GM19238 (cell line): ENCODE results near the gene ROBO2.

Experiments used
- DNase-seq: peaks from one replicate; pipeline ENCODE4 v3.0.0; 2011; ENCODE audit warnings: low spot score; ENCODE audit not compliant: insufficient read length

ROBO2 gene

DNA sequence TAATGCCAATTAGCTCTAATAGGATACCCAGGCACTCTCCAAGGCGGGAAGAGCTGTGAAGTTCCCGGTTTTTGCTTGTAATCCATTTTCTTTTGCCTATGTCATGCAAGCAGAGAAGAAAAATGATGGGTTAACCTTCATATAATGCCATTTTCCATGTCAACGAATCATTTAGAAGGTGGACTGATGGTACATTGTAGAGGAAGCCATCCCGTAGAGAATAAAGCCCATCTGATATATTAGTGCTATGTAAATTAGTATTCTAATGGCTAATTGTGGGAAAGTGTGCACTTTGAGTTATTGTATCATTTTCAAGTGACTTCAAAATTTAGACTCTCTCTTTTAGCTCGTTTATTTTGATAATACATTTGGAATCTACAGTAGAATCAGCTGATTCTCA is 509.1 kb downstream of the ROBO2 start:
- no peak for DNase-seq

DNA sequence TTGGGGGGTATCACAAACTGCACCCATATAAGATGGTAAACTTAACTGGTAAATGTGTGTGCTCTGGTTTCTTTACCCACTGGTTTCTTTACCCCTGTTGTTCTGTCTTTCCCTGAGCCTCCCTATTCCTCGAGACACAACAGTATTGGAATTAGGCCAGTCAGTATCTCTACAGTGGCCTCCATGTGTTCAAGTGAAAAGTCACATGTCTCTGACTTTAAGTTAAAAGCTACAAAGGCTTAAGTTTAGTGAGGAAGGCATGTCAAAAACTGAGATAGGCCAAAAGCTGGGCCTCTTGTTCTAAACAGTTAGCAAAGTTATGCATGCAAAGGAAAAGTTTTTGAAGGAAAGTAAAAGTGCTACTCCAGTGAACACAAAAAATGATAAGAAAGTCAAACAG is 513.3 kb downstream of the ROBO2 start:
- no peak for DNase-seq

DNA sequence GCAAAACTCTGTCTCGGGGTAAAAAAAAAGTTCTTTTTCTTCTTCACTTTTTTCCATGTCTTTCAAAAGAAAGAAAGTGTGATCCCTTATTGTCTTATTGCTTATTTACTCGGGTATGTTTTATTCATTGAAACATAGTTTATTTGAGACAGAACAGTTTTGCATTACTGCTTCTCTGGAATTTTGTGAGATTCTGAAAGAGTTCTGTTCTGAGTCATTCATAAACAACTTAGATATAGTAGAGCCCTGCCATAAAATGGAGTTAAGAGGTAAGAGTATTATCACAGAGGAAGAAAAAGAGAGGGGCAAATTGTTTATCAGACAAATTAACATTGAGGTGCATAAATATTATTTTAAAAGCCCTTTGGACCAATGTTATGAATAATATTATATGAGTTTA is 522.2 kb downstream of the ROBO2 start:
- DNase-seq, result no peak

DNA sequence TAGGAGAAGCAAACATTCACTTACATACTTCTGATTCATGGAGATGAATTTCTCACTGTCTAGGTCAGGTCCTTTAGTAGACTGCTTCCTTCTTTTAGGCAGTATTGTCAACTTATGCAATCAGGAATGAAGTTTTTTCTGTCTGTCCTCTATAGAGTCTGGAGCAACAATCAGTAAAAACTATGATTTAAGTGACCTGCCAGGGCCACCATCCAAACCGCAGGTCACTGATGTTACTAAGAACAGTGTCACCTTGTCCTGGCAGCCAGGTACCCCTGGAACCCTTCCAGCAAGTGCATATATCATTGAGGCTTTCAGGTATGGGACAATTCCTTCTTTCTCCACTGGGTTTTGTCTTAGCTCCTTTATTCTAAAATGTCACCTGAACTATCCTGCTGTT is 523.1 kb downstream of the ROBO2 start:
- DNase-seq, result no peak

DNA sequence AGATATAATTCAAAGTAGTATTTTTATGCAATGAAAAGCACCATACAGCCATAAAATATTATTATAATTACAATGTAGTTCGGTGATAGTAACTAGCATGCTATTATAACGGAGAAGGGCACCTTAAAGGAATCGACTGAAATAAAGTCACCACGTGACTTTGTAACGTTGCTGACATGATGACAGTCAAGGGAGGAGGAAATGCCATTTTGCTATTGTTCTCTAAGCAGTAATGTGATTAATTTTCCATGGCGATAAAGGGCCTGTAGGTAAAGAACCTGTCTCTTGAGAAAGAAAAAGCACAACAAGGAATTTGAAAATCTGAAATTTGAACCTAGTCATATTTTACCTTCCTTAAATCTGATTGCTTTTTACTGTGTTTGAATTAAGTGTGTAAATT is 526.2 kb downstream of the ROBO2 start:
- no peak for DNase-seq

DNA sequence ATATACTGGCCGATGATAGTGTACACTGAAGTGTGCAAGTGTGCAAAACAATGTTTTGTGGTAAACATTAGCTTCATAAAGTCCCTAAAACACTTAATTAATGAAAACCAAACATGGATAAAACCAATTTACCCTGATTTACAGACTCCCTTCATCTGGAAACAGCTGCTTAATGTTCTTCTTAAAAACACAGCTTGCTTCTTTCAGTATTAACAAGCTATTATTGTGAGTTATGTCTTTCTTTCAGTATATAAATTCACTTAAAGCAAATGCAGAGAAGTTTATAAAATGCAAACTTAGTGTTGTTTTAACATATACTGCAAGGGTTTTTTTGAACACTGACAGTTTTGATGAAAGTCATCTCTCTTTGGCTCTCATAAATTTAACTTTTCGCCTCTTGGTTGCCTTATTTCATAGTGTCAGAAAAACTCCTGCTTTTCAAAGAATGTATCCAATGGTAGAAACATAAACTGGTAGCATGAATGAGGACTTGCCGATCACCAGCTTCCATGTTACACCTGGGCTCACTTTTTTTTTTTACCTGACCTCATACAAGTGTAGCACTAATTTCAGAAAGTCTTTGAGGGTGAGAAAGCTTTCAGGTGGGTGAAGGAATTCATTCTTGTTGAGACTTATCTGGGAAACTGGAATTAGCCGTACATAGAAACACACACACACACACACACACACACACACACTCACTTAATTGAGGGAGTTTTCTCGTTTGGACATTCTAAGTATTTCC is 532.2 kb downstream of the ROBO2 start:
- DNase-seq, result no peak

DNA sequence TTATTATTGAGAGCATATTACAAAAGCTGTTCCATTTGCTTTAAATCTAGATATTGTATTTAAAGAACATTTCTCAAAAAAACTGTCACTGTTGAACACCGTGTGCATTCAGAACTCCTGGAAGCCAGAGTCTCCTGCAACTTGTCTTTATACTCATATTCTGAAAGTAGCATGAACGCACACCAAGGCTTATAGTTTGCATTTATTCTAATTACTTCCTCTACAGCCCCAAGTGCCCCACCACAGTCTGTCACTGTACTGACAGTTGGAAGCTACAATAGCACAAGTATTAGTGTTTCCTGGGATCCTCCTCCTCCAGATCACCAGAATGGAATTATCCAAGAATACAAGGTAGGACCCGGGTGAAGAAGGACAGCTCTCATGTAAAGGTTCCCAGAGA is 537.4 kb downstream of the ROBO2 start:
- no peak for DNase-seq

DNA sequence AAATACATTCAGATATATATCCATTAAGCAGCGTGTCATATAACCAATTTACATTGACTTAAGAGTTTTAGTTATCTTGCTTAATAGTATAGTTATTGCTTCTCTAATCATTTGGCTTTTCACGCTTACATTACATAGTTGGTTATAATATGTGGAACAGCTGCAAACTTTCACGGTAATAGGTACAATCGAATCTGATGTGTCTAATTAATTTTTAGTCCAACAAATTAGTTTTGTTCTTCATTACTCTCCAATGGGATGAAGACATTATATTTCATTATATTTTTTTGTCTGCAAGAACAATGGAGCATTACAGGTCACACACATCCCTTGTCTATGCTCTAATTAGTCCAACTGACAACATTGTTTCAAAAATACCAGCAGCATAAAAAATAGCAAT is 546.3 kb downstream of the ROBO2 start:
- no peak for DNase-seq

DNA sequence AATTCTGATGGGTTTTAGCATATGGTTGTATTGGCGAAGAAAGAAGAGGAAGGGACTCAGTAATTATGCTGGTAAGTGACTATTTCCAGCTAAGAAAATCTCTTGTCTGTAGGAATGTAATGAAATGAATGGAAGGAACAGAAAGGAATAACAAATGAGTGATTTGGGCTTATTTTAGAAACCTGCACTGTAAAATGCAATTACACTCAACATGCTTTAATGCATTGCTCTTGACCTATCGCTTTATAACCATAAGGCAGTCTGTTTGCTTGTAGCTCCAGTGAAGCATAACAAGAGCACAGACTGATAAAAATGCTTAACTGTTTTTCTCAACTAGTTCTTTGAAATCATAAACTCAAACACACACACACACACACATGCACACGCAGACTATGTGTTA is 549.0 kb downstream of the ROBO2 start:
- no peak for DNase-seq

DNA sequence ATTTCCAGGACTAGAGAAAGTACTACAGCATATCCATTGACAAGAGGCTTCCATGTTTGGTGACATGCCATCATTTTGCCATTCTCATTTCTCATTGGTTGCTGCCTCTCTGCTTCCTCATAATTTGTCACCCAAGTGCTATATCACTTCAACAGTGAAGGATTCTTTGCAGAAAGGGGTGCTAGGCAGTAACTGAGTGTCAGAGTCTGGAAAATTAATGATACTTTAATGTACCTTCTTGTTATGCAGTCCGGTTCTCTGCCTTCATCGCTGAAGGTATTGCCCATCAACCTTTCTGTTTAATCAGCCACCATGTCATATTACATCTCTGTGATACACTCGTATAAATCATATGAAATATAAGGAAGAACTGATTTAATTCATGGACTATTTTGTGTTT is 550.3 kb downstream of the ROBO2 start:
- no peak for DNase-seq

DNA sequence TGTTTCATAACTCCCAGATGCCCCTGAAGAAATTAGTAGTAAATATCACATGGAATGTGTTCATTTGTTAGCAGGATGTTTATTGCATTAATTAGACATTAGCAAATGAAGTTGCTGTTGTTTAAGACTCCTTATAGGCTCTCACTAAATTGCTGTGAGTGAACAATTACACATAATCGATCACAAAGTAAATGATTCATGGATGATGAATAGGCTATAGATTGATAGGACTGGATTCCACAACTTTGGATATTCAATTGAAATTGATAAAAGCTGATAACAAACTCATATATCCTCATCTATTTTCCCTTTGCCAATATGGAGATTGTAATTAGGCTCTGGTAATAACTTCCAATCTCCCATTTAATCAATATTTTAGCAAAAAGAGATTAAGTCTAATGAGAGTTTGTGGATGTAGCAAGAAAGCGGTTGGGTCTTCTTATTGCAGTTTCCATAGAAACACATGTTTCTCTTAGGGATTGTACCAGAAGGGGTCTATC is 555.5 kb downstream of the ROBO2 start:
- DNase-seq, result no peak

DNA sequence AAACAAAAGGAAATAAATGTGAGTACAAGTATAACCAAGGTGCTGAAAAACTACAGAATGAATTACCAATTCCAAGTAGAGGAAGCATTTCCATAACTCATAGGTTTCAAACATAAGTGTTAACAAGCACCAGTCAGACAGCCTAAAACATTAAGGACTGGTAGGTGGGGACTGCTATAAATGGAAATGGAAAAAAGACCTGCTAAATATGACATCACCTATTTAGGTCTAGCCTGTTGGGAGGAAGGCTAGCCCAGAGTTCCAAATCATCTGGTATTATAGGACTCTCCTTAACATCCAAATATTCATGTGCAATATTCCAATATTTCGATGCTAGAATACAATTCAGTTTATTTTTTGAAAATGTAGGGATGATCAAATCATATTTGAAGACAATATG is 560.0 kb downstream of the ROBO2 start:
- no peak for DNase-seq

DNA sequence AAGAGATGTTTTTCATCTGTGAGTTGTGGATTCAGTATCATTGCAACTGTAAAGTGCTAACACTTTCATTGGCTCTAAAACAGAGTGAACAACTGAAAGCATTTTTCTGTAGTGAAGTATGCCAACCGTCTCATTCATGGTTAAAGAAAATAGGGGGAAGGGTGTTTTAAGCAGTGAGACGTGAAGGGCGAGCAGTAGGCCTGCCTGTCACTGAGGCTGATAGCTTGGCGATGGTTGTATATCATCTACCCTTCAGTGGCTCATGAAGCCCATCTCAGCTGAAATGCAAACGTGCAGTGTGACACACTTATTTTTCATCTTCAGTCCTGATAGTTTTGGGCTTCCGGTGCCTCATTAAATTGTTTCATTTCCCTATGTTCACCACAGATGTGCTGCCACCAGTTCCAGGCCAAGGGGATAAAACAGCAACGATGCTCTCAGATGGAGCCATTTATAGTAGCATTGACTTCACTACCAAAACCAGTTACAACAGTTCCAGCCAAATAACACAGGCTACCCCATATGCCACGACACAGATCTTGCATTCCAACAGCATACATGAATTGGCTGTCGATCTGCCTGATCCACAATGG is 562.0 kb downstream of the ROBO2 start:
- DNase-seq, result no peak

DNA sequence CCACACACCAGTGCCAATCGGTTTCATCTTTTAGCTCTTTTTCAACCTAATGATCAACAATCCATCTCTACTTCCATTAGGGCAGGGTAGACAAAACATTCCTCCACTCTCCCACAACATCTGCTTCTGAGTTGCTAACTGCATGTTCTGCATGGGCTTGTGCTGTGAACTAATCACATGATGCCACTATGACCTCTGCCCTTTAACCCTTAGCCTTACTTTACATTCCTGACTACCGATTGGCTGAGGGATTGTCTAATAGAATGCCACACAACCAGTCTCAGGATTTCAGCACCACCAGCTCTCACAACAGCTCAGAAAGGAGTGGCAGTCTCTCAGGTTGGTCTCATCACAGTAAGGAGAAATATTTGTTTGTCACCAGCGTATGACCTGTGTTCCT is 562.8 kb downstream of the ROBO2 start:
- no peak for DNase-seq

DNA sequence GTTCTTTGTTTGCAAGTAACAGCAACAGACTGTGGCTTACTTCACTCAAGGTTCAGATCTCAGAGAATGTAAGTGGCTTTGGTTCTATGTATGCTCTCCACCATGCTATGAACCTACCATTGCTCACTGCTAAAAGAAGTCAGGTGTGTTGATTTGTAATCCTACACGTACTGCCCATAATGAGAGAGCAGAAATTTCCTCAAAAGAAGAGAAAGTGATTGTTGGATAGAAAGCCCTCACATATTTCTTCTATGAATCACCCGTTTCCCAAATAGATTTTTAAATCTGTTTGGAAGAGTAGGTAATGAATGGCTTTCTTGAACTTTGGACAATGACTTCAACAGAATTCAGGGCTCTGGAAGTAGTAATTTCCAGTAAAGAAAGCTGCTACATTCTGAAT is 565.4 kb downstream of the ROBO2 start:
- DNase-seq, result no peak

DNA sequence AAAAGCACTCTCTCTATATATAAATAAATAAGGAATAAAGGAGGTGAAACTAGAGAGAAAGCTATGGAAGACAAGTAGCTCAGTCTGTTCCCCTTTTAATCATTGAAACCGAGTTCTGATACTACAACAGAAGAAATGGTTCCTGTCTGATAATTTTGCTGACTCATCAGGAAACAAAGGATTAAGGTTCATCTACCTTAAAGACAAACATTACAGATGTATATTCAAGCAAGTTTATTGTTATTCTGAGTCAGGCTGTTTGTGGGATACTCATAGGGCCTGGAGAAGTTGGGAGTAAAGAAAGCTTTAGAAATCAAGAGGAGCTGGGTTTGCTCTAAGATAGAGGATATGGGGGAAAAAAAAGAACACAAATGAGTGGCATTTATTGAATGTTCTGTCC is 566.0 kb downstream of the ROBO2 start:
- DNase-seq, result no peak

DNA sequence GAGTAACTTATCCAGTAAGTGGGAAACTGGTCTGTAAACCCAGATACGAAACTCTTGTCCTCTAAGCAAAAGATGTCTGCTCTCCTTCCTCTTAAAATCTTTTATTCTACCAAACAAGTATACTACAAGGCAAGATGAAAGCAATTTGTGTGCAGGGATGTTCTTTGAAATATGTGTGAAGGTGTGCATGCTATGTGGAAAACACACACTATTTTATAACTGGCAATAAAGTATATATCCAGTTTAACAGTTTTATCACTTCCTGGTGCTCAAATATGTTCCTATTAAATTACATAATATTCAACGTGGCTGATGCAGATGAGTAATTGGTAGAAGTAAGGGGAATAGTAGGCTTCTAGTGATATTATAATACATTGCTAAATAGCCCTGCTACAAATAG is 566.5 kb downstream of the ROBO2 start:
- no peak for DNase-seq

DNA sequence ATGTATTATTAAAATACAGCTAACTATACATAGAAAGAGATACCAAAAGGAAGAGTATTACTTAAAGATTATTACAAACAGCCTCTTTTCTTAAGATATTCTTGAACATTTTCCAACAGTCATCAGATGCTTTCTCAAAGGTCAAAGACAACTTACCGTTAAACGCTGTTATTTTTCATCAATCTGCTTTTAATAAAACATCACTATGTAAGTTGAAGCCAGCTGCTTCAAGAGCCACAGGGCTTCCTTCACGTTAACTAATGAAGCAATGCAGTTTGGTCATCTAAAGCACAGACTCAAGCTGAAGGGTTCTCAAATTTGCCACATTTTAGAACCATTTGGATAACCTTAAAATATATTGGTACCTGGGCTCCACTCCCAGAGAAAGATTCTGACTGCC is 578.8 kb downstream of the ROBO2 start:
- DNase-seq, result no peak

DNA sequence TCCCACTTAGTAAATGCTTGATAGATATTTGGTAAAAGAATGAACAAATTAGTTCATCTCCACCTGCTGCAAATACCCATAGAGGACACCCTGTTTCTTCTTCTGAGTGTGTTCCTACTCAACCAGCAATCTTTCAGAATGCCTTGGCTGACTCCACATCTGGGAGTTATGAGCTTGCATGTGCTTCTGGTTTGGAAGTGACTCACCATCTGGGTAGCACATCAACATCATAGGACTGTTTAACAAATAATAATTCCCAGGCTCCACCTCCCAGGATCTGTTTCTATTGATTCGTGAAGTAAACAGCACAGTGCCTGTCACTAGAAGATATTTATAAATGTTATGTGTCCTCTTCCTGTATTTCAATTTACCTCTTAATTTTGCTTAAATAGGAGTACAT is 580.1 kb downstream of the ROBO2 start:
- DNase-seq, result no peak

DNA sequence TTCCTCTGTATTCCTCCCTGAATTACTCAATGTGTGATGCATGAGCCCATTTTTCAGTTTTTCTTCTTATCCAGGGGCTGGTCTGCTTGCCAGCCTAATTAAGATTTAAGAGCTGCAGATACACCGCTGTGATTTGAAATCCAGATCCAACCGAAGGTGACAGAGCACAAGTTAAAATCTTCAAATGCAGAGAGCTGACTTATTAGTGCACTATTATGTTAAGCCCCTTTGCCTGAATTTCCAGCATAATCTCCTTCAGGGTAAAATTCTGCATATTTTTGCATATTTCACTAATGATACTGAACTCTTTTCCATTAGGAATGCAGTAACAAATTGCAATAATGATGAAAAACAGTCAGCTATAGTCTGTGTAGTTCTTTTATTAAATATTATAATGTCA is 583.6 kb downstream of the ROBO2 start:
- no peak for DNase-seq

DNA sequence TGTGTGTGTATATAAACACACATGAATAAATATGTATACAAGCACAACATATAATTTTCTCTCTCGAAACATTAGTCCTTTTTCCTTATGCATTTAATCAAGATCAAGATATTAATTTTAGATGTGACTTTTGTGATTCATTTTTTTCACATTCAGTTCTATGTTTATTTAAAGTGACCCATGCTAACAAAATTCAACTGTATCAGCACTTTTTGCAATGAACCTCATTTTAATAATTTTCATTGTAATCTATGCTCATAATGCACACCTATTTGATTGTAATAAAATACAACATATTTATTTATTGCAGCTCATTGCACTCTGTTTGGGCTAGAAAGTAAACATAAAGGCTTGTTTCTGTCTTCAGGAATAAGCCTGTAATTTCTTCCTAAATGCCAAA is 586.3 kb downstream of the ROBO2 start:
- no peak for DNase-seq

DNA sequence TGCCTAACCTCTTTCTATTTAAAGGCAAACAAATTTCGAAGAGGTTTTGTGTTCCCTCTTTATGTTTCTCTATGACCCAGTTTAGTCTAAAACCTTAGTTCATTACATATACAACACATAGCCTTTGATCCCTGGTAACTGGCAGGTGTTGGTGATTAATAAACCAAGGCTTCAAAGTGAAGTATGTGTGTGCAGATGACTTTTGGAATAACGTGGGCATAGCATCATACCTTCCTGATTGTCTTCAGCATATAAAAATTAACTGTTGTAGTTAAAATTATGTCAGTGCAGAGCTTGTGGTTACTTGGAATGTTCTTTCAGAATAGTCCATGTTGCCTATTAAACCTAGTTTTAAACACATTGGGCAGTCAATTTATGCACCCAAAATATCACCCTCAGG is 608.3 kb downstream of the ROBO2 start:
- DNase-seq, result no peak

DNA sequence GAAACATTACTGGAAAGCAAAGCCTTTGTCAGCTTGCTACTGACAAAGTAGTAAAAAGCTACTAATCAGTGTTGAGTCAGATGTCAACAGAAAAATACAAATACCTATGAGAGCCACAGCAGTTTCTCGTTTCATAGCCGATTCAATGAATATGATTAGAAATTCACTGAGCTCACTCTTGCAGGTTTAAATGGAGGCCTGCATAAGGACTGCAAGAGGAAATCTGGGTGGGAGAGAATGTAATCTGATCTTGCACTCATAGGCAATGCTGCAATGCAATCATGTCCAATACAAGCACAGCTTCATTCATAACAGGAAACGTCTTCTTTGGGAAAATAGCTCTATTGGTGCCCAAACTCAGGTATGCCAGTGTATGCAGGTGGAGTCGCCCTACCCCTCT is 608.8 kb downstream of the ROBO2 start:
- no peak for DNase-seq
